D721Med (cell line): ENCODE data around the gene GNG8.

Experiments
- DNase-seq: peaks from one replicate; pipeline ENCODE4 v3.0.0; 2011; ENCODE audit warnings: low spot score; ENCODE audit not compliant: insufficient read length
- FAIRE-seq: peaks from 2 replicates; lab custom pipeline; 2011; peaks lifted over from hg19 to GRCh38; lab: Jason Lieb, UNC
- TF ChIP-seq, protein P1 (sequence below): IDR thresholded peaks from 2 replicates; pipeline ENCODE4 v1.5.1; 2012; ENCODE audit warnings: mild to moderate bottlenecking, control low read depth; ENCODE audit not compliant: insufficient read depth; ENCODE audit errors: missing control alignments

The GNG8 gene

DNA sequence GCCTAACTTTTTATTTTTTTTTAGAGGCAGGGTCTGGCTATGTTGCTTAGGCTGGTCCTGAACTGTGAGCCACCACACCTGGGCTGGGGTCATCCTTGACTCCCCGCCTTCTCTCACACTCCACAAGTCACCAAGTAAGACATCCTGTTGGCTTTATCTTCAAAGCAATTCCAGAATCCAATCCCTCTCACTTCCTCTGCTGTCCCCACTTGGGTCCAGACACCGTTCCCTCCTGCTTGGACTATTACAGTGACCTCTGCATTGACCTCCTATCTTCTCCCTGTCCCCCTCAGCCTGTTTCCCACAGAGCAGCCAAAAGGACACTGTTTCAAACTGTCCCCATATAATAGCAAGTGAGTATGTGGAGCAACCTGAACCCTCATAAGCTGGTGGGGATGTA is 4.7 kb upstream of the GNG8 start:
- FAIRE-seq: no peak
- DNase-seq: no peak
- TF ChIP-seq, protein P1, sequence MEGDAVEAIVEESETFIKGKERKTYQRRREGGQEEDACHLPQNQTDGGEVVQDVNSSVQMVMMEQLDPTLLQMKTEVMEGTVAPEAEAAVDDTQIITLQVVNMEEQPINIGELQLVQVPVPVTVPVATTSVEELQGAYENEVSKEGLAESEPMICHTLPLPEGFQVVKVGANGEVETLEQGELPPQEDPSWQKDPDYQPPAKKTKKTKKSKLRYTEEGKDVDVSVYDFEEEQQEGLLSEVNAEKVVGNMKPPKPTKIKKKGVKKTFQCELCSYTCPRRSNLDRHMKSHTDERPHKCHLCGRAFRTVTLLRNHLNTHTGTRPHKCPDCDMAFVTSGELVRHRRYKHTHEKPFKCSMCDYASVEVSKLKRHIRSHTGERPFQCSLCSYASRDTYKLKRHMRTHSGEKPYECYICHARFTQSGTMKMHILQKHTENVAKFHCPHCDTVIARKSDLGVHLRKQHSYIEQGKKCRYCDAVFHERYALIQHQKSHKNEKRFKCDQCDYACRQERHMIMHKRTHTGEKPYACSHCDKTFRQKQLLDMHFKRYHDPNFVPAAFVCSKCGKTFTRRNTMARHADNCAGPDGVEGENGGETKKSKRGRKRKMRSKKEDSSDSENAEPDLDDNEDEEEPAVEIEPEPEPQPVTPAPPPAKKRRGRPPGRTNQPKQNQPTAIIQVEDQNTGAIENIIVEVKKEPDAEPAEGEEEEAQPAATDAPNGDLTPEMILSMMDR: no peak

DNA sequence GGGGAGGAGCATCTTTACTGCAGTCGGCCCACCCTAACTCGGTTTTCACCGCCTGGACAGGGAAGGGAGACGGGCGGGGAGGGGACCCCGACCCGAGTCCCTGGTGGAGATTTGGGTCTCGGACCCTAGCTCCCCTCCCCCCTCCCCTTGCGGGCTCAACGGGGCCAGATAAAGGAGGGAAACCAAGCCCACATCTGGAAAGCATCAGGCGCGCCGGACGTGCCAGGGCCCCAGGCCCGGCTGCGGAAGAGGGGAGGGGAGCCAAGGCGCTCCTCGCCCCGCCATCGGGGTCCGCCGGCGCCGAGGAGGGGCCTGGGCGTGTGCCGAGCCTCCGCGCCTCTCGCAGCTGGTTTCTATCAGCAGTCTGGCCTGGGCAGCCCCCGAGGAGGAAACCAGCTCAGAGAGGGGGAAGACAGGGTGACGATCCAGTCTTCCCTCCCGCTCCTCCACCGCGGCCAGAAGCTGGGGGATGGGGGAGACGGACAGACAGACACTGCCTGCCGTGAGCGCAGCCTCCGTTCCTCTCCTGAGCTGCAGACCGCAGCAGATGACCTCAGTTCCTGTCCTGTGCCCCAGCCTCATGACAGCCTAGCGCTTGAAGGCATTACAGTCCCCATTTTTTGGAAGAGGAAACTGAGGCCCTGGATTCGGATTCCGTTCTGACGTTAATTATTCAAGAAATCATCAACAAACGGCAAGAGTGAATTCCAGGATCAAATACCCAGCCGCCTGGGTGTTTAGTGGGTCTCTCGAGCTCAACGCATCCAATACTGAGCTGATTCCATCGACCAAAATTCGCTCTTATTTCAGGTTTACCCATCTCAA is 3.6 kb upstream of the GNG8 start:
- TF ChIP-seq, protein P1: no peak
- FAIRE-seq (no peak), DNase-seq (no peak)

DNA sequence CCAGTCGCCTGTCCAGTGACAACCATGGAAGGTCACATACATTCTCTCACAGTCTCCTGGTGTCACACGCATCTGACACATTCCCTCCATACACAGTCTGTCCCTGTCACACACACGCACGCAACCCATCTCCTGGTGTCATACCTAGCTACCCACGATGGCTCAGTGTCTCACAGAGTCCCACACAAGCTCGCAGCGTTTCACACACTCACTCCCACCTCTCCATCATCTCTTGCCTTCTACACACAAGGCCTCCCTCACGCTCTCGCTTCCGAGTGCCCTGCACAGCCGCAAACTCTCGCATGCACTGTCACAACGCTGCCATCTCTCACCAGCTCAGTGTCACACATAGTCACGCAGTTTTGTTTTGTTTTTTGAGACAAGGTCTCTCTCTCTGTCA is 1.2 kb upstream of the GNG8 start:
- TF ChIP-seq, protein P1: no peak
- FAIRE-seq (no peak), DNase-seq (no peak)

DNA sequence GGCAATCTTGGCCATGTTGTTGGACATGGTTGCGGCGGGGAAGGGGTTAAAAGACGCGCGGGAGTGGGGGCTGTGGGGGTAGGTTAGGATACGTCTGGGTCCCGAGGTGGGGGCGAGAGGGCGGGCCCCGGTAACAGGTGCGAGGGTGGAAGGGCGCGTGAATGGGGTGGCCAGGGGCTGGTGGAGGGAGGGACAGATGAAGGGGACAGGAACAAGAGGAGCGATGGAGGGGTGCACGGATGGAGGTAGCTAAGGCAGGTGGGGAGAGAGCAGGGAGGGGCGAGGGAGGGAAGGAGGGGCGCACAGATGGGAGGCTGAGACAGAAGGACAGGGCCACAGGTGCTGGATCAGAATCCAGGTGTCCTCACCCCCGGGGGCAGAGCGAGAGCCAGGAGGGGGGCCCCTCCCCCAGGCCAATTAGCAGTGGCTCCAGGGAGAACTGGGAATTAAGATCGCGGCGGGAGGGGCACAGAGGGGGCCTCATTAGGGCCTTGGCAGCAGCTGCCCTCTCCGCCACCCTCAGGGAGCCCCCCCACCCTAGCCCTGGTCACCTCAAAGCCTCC is 1.3 kb downstream of the GNG8 start:
- DNase-seq (no peak), FAIRE-seq (no peak)
- TF ChIP-seq, protein P1: no peak

DNA sequence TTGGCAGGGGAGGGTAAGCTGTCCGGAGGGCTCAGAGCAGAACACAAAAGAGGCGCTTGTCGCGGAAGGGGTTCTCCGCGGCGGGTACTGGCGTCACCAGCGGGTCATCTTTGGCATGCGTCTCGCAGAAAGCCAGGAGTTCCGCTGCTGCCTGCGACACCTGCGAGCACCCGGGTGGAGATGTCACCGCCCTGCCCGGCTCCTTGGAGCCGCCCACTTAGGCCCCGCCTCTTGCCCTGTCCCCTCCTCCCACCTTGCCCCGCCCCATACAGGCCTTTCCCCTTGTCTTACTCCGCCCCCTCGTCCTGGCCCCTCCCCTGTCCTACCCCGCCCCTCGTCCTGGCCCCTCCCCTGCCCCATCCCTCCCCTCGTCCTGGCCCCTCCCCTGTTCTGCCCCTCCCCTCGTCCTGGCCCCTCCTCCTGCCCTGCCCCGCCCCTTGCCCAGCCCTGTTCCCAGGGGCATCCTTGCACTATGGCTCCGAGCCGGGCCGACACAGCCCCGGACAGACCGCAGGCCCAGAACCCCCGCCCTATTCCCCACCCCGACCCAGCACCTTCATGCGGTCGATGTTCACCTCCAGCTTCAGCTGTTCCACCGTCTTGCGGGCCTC is 1.9 kb downstream of the GNG8 start:
- DNase-seq (peak; percentile 79), FAIRE-seq (no peak)
- TF ChIP-seq, protein P1: no peak

DNA sequence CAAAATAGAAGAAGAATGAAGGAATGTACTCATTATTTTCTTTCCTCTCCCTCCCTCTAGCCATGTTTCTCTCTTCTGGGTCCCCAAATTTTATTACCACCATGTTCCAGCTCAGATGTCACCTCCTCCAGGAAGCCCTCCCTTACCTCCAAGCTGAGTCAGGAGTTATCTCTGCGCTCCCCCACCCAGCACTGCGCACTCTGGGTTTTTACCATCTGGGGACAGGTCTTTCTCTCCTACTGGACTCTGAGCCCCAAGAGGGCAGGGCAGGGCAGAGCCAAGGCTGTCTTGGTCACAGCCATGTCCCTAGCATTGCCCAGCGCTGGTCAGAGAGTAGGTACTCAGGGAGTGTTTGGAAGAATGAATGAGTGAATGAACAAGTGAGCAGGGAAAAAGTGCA is 2.9 kb downstream of the GNG8 start:
- TF ChIP-seq, protein P1: no peak
- FAIRE-seq (no peak), DNase-seq (no peak)

DNA sequence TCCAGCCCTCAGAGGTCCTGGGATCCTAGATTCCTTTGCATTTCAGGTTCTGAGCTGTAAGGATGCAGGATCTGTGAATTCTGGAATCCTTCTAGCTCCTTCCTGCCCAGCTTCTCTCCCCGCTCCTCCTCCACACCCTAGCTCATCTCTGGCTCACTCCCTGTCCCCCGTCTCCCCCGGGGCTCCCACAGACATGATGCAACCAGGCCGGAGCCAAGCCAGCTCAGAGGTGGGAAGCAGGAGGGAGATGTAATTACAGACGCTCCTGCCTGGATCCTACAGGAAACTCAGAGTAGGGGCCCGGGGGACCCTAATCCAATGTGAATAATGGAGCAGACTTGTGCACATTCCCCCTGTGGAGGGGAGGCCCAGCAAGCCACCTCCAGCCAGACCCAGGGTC is 4.5 kb downstream of the GNG8 start:
- FAIRE-seq (no peak), DNase-seq (no peak)
- TF ChIP-seq, protein P1: no peak
